Jurkat, Clone E6-1 (cell line): ENCODE results near the gene CGNL1.
A peak's percentile ranks its signal among the peaks of the same experiment; 100 is the strongest.

ENCODE experiments used
- DNase-seq: peaks from one replicate; pipeline ENCODE4 v3.0.0-alpha.2; 2011; ENCODE audit warnings: low read depth, low spot score
- H3K4me3 ChIP-seq: 2 replicates; pipeline ENCODE4 v1.5.1; 2011; ENCODE audit warnings: mild to moderate bottlenecking, low read length, control low read depth, moderate library complexity

CGNL1 gene

DNA sequence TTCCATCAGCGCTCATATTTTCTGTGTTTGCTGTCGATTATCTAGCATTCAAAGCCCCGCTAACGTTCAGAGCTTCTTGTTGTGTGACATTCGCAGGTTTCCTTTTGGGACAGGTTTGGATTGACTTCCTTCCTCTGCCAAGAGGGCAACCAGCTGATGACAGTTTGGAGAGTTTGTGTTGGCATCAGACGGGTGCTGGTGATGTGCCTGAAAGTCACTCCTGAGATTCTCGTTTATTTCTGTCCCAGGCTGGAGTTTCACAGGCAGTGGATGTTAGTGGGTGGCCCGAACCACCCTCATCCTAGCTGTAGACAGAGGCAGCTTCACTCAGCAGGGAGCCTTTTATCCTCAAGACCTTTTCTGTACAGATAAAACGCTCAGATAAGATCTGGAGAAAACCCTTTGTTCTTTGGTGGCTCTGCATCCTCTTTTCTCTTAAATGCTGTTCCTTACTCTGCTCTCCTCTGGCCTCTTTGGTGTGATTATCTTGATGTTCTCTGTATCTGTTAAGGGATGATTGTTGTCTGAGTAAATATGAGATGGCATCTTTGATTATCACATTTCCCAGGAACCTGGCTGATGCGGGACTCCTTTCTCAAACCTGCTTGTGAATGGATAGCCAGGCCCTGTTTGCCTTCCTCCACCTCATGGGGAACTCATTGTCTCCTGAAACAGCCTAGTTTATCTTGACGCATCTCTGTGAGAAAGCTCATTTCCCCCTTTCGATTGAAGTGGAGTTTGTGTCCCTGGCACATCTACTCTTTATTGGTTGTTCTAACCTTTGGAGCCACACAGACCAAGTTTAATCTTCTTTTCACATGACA, 35.9 kb downstream of the CGNL1 start:
- DNase-seq, result peak; percentile 81
- H3K4me3 ChIP-seq, result no peak overlapping the region

DNA sequence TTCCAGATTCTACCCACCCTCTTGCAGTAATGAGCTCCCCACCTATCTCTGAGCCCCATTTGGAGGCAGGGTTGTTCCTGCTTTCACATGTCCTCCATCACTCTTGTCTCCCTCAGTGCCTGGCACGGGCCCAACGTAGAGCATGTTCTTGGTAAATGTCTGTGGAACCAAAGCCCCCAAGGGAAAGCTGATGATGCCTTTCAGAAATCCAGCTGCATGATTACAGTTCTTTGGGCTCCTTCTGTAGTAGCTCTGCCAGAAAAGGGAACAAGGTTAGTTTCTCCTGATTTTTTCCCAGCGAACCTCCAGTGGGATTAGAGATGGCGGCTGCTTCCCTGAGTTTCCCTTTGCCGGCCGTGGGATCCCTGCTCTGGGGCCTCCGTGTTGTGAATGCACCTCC, 39.3 kb downstream of the CGNL1 start:
- DNase-seq, result no peak
- no peak overlapping the region for H3K4me3 ChIP-seq

DNA sequence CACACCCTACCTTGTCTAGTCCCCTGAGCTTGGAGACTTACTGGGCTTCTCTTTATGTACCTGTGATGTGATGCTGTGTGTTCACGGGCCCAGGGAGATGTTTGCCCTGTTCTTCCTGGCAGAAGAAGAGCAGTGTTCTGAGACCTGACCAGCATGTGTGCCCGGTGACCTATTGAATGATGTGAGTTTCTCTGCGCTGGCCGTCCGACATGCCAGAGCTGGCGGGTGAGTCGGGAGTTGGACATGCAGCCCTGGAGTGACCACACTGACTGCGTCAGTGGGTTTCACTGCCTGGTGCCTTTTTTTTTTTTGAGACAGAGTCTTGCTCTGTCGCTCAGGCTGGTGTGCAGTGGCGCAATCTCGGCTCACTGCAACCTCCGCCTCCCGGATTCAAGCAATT, 42.3 kb downstream of the CGNL1 start:
- no peak for DNase-seq
- H3K4me3 ChIP-seq, result no peak overlapping the region

DNA sequence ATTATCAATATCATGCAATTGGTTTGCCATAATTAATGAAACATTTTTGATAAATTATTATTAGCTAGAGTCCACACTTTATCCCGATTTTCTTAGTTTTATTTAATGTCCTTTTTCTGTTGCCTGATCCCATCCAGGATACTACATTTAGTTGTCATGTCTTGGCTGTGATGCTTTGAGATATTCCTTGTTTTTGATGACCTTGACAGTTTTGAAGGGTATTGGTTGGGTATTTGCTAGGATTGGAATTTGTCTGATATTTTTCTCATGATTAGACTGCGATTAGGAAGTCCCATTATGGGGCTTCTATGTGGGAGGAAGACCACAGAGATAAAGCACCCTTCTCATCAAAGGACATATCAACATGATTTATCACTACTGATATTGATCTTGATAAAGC, 43.0 kb downstream of the CGNL1 start:
- no peak for DNase-seq
- H3K4me3 ChIP-seq, result no peak overlapping the region

DNA sequence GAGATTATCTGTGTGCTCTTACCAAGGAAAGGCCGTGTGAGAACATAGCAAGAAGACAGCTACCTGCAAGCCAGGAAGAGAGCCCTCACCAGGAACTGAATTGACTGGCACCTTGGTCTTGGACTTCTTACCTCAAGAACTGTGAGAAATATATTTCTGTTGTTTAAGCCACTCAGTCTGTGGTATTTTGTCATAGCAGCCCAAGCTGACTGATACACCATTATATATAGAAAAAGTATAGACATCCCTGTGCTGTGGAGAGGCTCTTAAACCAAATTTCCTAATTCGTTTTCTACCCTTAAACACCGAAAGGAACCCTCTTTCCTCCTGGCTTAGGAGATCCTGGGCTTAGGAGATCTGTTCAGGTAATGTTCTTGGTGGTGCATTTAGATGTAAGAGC, 44.8 kb downstream of the CGNL1 start:
- H3K4me3 ChIP-seq, result no peak overlapping the region
- DNase-seq, result no peak

DNA sequence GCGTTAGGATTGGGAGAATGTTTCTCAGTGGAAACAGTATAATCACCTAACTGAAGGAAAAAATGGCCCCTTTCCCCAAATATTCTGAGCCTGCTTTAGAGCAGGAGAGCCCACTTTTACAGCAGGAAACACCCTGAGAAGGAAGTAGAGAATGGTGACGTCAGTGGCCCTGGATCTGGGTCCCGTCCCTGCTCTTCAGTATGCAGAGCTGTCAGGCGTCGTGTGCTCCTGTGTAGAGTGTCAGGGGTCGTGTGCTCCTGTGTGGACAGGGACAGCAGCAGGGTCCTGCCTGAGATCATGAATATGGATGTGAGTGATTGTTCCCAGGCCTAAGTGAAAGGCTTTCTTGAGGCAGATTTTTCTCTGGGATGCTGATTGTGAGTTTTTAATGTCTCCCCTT, 45.2 kb downstream of the CGNL1 start:
- no peak for DNase-seq
- H3K4me3 ChIP-seq, result no peak overlapping the region

DNA sequence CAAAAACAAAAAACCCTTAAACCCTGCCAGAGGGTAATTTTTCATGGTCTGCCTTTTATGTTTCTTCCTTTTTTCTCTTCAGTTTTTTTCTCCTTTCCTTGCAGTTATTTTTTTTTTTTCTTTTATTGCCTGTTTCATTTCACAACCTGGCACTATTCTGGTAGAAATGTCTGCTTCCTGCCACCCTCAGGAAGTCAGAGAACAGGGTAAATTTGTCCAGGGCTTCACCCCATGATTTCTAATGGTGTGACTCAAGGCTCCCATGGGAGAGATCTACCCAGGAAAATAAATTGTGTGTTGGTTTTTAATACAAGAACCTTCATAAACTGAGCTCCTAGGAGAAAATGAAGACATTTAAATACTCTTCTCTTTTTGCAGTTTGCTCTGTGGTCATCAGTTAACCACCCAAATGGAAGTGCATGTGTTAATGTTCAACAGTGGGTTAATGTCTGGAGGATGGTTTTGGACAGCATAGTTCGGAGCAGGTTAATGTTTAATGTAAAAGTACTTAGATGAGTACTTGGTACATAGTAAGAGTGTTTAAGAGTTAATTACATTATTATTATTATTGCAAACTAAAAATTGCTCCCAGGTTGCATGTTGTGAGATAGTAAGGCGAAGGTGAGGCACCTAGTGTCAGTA, 45.9 kb downstream of the CGNL1 start:
- DNase-seq, result no peak
- H3K4me3 ChIP-seq, result no peak overlapping the region

DNA sequence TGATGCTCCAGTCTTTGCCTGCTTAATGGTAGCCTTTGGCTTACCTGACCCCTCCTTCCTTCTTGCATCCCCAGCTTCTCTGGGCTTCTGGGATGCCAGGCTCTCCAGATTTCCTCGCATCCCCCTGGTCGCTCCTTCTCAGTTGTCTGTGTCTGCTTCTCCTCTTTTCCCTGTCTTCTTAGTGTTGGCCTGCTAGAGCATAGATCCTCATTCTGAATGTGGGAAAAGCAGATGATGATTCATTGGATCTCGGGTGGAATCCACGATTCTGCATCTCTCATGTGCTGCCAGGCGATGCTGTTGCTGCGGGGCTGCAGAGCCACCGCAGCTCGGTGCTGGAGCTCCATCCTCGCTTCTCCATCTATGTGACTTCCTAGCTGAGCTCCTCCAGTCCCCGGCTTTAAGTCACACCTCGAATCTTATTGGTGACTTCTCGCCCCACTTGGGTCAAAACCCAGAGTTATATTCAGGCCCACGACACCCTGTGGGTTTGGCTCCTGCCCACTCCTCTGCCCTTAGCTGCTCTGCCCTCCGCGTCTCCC, 47.4 kb downstream of the CGNL1 start:
- DNase-seq, result no peak
- no peak overlapping the region for H3K4me3 ChIP-seq

DNA sequence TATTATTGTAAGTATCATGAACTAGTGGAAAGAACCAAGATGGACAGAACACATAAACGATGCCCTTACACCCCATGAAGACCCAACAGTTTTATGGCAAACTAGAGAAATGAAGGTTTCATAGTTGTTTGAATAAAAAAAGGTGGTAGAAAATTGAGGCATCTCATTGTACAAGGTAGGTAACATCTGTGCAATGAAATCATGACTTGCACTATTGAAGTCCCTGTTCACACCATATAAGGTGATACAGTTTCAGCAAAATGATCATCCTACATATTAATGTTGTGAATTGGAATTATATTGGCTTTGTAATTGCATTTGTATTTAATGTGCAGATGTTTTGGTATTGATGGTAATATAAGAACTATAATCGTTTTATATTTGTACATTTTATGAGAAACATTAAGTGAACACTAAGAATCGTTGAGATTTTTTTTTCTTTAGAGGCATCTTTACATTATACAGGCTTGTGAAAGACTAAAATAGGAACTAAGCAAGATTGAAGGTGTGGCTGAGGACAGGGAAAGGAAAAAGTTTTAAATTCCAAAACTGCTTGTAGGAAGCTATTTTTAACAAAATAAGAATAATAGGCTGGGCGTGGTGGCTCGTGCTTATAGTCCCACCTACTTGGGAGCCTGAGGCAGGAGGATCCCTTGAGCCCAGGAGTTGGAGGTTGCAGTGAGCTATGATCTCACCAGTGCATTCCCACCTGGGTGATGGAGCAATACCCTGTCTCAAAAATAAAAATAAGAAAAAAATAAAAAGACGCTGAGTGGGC, 48.5 kb downstream of the CGNL1 start:
- DNase-seq, result no peak

DNA sequence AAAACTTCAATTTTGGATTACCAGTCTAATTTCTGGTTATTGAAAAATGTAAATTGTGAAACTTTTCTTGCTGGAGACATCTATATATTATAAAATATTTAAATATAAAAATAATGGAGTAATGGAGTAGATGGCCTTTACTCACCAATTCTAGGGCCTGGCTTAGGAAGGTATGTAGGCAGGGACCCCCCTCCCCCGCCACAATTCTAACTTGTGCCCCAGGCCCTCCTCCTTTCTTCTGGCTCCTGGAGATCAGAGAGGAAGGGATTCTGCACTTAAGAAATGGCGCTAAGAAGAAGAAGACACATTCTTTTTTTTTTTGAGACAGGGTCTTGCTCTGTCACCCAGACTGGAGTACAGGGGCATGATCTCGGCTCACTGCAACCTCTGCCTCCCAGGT, 49.5 kb downstream of the CGNL1 start:
- no peak for DNase-seq
- no peak overlapping the region for H3K4me3 ChIP-seq

More for the DNA sequence above, 48.5 kb downstream of the CGNL1 start:
- no peak overlapping the region for H3K4me3 ChIP-seq

DNA sequence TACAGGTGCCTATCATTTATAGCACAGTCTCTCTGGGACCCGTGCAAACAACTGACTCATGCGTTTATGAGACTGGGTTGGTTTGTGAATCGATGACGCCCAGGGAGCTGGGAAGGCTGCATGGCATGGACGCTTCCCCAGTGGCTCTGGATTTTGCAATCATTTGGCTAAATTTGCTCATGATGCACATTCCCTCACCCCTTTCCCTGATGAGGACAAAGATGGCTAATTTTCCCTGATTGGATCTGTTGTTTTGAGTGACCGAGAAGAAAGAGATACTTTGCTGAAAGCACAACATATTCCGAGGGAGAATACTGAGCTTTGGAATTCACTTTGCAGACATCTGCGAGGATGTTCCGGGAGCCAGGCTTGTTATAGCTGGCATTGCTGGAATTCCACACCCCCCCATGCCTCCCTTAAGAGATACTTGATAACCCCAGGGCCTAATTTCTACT, 51.1 kb downstream of the CGNL1 start:
- H3K4me3 ChIP-seq, result no peak overlapping the region
- DNase-seq, result no peak

DNA sequence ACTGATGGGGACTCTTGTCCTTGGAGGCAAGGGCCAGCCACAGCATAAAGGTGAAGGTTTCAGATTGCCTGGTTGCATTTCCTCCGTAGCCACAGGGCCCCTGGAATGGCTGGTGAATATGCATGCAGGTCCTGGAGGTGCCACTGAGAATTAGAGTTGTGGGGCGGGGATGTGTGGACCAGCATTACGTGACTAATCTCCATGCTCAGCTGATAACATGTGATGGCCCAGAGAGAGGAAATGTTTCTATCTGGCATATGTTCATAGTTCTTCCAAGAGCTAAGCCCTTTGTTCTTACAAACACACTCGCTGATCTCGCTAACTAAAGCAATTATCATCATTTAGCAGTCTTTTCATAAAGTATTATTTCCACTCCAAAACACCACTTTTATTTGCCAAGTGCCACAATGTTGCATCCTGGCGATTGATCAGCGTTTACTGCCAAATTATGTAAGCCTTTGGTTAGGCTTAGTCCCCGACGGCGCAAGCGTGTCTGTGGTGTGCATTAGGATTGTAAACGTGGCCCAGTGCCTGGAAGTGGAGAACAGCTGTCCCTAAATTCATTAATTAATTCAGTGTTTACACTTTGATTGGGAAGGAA, 55.9 kb downstream of the CGNL1 start:
- no peak for DNase-seq
- no peak overlapping the region for H3K4me3 ChIP-seq

DNA sequence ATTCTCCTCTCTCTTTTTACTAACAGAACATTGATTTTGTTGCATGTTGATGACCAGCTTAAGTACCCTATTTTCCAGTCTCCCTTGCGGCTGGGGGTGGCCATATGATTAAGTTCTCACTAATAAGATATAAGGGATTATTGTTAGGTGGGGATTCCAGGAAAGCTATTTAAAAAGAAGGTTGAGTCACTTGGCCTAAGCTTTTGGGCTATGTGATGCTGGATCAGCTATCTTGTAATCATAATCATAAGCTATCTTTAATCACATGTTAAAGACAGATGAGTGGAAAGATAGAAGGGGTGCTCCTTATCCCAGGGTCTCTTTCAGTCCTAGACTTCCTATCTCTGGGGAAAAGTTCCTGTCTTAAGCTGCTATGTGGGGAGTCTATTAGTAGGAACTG, 59.9 kb downstream of the CGNL1 start:
- DNase-seq, result no peak
- H3K4me3 ChIP-seq, result no peak overlapping the region

DNA sequence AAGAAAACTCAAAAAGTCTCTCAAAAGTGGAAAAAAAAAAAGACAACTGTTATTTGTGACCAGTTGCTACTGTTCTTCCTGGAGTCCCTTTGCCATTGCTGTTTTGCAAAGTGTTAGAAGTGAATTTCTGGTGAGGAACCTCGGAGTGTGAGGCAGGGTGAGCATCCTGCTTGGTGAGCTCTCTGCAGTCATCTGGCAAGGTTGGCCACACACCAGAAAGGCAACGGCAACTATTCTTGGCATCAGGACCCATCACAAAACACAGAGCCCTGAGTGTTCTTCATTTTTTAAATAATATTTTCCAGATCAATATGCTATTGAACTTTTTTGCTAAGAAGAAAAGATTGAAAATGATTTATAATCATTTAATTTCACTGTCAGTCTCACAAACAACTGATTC, 60.7 kb downstream of the CGNL1 start:
- DNase-seq, result no peak
- no peak overlapping the region for H3K4me3 ChIP-seq

DNA sequence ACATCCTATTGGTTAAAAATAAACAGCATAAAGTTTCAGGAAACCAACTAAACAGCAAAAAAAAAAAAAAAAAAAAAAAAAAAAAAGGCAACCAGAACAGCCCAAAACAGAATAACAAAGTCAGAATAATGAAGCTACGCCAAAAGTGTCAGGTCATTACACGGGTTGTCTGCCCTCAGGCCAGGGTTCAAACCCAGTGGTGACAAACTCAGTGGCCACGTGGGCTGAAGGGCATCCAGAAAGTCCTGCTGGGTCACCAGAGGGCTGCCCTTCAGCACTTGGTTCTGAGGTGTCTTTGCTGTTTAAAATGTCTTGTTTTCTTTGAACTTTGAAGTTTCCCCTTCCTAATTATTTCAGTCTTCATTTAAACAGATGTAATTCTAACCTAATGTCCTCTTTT, 61.3 kb downstream of the CGNL1 start:
- no peak for DNase-seq
- no peak overlapping the region for H3K4me3 ChIP-seq

DNA sequence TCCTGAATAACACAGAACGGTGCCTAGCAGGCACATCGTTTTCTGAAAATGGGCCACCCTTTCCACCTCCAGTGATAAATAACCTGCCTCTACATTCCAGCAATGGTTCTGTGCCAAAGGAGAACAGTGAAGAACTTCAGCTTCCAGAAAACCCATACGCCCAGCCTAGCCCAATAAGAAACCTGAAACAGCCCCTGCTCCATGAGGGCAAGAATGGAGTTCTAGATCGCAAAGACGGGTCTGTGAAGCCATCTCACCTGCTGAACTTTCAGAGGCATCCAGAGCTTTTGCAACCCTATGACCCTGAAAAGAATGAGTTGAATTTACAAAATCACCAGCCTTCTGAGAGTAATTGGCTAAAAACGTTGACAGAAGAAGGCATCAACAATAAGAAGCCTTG, 61.9 kb downstream of the CGNL1 start:
- no peak overlapping the region for H3K4me3 ChIP-seq
- DNase-seq, result no peak

DNA sequence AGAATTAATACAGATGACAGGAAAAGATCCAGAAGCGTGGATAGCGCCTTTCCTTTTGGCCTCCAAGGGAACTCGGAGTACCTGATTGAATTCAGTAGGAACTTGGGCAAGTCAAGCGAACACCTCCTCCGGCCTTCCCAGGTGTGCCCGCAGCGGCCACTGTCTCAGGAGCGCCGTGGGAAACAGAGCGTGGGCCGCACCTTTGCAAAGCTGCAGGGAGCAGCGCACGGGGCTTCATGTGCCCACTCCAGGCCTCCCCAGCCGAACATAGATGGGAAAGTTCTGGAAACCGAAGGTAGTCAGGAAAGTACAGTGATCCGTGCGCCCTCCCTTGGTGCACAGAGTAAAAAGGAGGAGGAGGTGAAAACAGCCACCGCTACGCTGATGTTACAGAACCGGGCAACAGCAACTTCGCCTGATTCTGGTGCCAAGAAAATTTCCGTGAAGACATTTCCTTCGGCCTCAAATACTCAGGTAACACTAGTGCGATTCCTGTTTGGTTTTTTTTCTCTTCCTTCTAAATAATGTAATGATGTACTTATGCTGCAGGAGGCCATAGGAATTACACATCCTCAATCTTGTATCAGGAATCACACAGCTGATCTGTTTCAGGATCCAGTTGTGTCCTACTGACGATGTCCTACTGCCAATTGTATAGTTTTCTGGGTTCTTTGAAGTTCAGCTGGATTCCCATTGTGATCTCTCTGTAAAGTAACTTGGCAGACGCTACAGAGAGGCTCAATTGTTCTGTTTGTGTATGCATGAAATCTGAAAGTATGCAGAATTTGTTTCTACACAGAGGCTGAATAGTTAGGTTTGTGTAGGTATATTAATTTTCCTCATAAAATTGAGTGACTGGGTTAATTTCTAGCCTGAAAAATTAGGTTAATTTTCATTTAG, 63.1 kb downstream of the CGNL1 start:
- no peak for DNase-seq

DNA sequence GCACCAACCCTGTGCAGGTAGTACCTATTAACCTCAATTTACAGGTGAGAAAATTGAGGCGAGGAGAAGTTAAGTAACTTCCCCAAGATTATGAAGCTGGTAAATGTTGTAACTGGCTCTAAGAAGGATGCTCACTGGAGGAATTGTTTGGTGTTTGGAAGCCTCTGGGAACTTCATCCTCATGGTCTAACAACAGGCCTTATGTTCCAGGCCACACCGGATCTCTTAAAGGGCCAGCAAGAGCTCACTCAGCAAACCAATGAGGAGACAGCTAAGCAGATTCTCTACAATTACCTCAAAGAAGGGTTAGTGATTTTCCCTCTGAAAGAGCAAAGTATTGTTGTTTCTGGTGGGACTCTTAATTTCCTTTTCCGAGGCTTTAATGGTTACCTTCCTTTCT, 63.9 kb downstream of the CGNL1 start:
- H3K4me3 ChIP-seq, result no peak overlapping the region
- DNase-seq, result no peak

More for the DNA sequence above, 63.1 kb downstream of the CGNL1 start:
- no peak overlapping the region for H3K4me3 ChIP-seq
